Ascending aorta (tissue), 2 donors: ENCODE results near the gene TEX11. TPM values are rescaled to one million over a fixed set of nuclear protein-coding genes. Genes with fewer than 3 reads are reported as not detected.

Source experiments
- DNase-seq, 2 donors: peaks; one replicate each; pipeline ENCODE4 v3.0.0-alpha.2; 2019; ENCODE audit warnings: low spot score in 2 of 2
- H3K27ac ChIP-seq, 2 donors: fragments of 200-600 bp; sonication (generic); one replicate each; pipeline ENCODE4 v1.5.1; 2016 to 2017; ENCODE audit warnings: mild to moderate bottlenecking in 1 of 2
- H3K27me3 ChIP-seq: fragments of 200-600 bp; sonication (generic); one replicate; pipeline ENCODE4 v1.5.1; 2017
- H3K36me3 ChIP-seq, 2 donors: fragments of 200-600 bp; sonication (generic); one replicate each; pipeline ENCODE4 v1.5.1; 2016
- H3K4me1 ChIP-seq, 2 donors: fragments of 200-600 bp; sonication (generic); one replicate each; pipeline ENCODE4 v1.5.1; 2016 to 2017; ENCODE audit warnings: mild to moderate bottlenecking in 1 of 2
- H3K4me3 ChIP-seq, 2 donors: fragments of 200-600 bp; sonication (generic); one replicate each; pipeline ENCODE4 v1.5.1; 2016 to 2017; ENCODE audit warnings: mild to moderate bottlenecking in 1 of 2
- H3K9me3 ChIP-seq, 2 donors: fragments of 200-600 bp; sonication (generic); one replicate each; pipeline ENCODE4 v1.5.1; 2016
- CTCF ChIP-seq, 3 experiments: fragments of 200-600 bp in 2 of 3; fragments of 450-650 bp in 1 of 3; sonication (generic) in 2 of 3; IDR thresholded peaks; one replicate each; pipeline ENCODE4 v1.5.1; 2016 to 2019; ENCODE audit warnings: antibody characterized with exemption in 3 of 3, mild to moderate bottlenecking in 1 of 3, moderate library complexity in 1 of 3
- intact Hi-C: fragments of 100-400 bp; cut with DNase I; formaldehyde crosslinking; loops from one replicate; pipeline ENCODE4 v1.15.1; 2023
- total RNA-seq: library from RNA; depleted of rRNA; stranded (reverse); fragments of >200 nt; gene quantifications from one replicate; pipeline ENCODE4 v1.1.0, GENCODE V29; 2016

TEX11 gene
- not detected for total RNA-seq

- H3K27me3 ChIP-seq: no peaks in the 10 kb centered on the region
- no peaks in the 10 kb centered on the region for H3K36me3 ChIP-seq
- intact Hi-C loops: no loop called here
- DNase-seq: no peak
- no peaks in the 10 kb centered on the region for H3K4me1 ChIP-seq
- H3K9me3 ChIP-seq: no peaks in the 10 kb centered on the region
- no peak within 1 kb of the TSS for H3K27ac ChIP-seq
- no peak for TF ChIP-seq CTCF (IDR thresholded peaks at IDR 0.05)
- H3K4me3 ChIP-seq: no peak within 1 kb of the TSS
These were observed at the start of gene TEX11 for GRCh38 chrX:70908541-70908940. Gene TEX11, minus strand, starts transcription at chrX:70908711. Its CDS starts 922 bp downstream, at chrX:70907789.

- no peaks in the 10 kb centered on the region for H3K36me3 ChIP-seq
These were observed 46.4 kb upstream of the TEX11 start for GRCh38 chrX:70954871-70955270.

GRCh38 chrX:70924294-70924911 lies 15.9 kb upstream of the TEX11 start:
- Histone ChIP-seq H3K36me3 (no peaks in the 10 kb centered on the region), H3K27ac (no peak overlapping the region), H3K27me3 (no peaks in the 10 kb centered on the region), H3K9me3 (no peaks in the 10 kb centered on the region), H3K4me1 (no peaks in the 10 kb centered on the region), H3K4me3 (no peak overlapping the region)
- TF ChIP-seq CTCF (IDR thresholded peaks at IDR 0.05): no peak
- no peak for DNase-seq
- intact Hi-C loops: no loop called here

More at GRCh38 chrX:70954871-70955270, 46.4 kb upstream of the TEX11 start:
- H3K27ac ChIP-seq: no peak overlapping the region
- intact Hi-C loops: no loop called here
- H3K4me1 ChIP-seq: no peaks in the 10 kb centered on the region
- no peaks in the 10 kb centered on the region for H3K9me3 ChIP-seq
- no peak overlapping the region for H3K4me3 ChIP-seq
- no peak for TF ChIP-seq CTCF (IDR thresholded peaks at IDR 0.05)
- no peaks in the 10 kb centered on the region for H3K27me3 ChIP-seq
- DNase-seq: no peak

DNA sequence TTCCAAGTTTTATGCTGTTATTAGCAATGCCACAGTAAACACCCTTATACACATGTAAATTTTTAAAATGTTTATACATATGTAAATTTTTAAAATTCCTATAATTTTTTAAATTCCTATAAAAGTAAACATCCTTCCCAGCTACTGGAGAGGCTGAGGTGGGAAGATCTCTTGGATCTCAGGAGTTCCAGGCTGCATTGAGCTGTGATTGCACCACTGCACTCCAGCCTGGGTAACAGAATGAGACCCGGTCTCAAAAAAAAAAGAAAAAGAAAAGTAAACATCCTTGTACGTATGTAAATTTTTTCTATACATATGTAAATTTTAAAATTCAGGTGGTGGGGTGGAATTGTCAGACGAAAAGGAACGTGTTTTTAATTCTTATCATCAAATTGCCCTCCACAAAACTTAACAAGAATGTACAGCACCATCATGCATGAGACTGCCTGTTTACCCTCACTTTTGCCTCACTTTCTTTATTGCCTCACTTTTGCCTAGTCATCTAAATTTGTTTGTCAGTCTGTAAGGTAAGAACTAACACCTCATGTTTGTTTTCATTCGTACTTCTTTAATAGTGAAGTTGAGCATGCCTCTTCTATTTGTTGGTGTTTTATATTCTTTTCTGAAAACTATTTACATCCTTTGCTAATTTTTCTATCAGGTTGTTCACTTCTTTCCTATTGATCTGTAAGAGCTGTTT lies 14.4 kb upstream of the TEX11 start:
- intact Hi-C loops: no loop called here
- DNase-seq: no peak
- Histone ChIP-seq H3K27ac (no peak overlapping the region), H3K9me3 (no peaks in the 10 kb centered on the region), H3K4me1 (no peaks in the 10 kb centered on the region), H3K4me3 (no peak overlapping the region), H3K27me3 (no peaks in the 10 kb centered on the region), H3K36me3 (no peaks in the 10 kb centered on the region)
- no peak for TF ChIP-seq CTCF (IDR thresholded peaks at IDR 0.05)

DNA sequence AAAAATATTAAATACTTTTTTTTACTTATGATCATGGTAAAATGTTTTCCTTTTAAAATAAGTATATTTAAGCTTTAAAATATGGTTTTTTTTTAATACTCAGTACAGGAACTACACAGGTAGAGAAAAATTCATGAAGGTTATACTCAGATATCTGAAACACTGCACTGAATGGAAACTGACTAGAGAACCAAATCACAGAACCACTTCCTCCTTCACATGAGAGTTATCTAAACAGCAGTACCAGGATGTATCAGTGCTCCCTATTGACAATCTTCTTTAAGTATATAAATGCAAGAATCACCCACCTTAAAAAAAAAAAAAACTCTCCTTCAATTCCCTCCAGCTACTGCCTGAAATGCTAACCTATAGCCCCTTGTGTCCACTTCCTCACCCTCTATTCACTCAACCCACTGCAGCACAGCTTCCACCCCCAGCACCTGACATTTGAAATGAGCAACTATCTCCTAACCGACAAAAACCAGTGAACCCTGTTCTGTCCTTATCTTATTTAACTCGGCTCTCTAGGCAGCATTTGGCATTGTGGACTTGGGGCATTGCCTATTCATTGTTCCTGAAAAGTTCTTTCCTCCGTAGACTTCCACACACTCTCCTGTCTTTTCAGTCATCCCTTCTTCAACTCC lies 13.3 kb upstream of the TEX11 start:
- H3K4me3 ChIP-seq: no peak overlapping the region
- H3K9me3 ChIP-seq: no peaks in the 10 kb centered on the region
- no peaks in the 10 kb centered on the region for H3K27me3 ChIP-seq
- intact Hi-C loops: no loop called here
- H3K4me1 ChIP-seq: no peaks in the 10 kb centered on the region
- no peak for DNase-seq
- H3K27ac ChIP-seq: no peak overlapping the region
- TF ChIP-seq CTCF (IDR thresholded peaks at IDR 0.05): no peak
- no peaks in the 10 kb centered on the region for H3K36me3 ChIP-seq
